AG04450 (cell line): Measurements from ENCODE around the gene ATXN2L. TPM values are rescaled to one million over a fixed set of nuclear protein-coding genes. Genes with fewer than 3 reads are reported as not detected.
A peak's percentile ranks its signal among the peaks of the same experiment; 100 is the strongest.

Source experiments
- CTCF ChIA-PET: fragments of 300-600, 350-600 bp; formaldehyde crosslinking; extraction: SDS; loops from one replicate; lab custom pipeline; 2022; ENCODE audit warnings: antibody characterized with exemption, inconsistent platforms; lab: Charles Lee
- POLR2A ChIA-PET: fragments of 350-600 bp; formaldehyde crosslinking; extraction: SDS; loops from one replicate; lab custom pipeline; 2021; ENCODE audit warnings: antibody characterized with exemption, inconsistent platforms; lab: Yijun Ruan, JAX
- DNase-seq: peaks from one replicate; pipeline ENCODE4 v3.0.0-alpha.2; 2011; ENCODE audit warnings: low read depth, low spot score
- H3K27ac ChIP-seq: one replicate; pipeline ENCODE4 v1.5.1; 2012; ENCODE audit warnings: low read depth, low read length, control low read depth
- H3K27me3 ChIP-seq: one replicate; pipeline ENCODE4 v1.6.0; 2012; ENCODE audit warnings: low read length; ENCODE audit not compliant: control insufficient read depth, insufficient read depth
- H3K4me3 ChIP-seq: 2 replicates; pipeline ENCODE4 v1.5.1; 2011; ENCODE audit warnings: mild to moderate bottlenecking, low read depth, low read length, control low read depth
- H3K9me3 ChIP-seq: 2 replicates; pipeline ENCODE4 v1.5.1; 2012; ENCODE audit warnings: low read length; ENCODE audit not compliant: control insufficient read depth, insufficient read depth
- polyA plus RNA-seq: library from polyadenylated mRNA; depleted of rRNA; stranded (reverse); fragments of >200 nt; gene quantifications from 2 replicates; pipeline ENCODE4 v1.2.3, GENCODE V29; 2011
- TF ChIP-seq, protein P1 (sequence below): IDR thresholded peaks from 2 replicates; pipeline ENCODE4 v1.5.1; 2011; ENCODE audit warnings: low read depth, low read length, control low read depth, inconsistent platforms

The ATXN2L gene
- polyA plus RNA-seq, 1 experiment = 19.7 TPM

DNA sequence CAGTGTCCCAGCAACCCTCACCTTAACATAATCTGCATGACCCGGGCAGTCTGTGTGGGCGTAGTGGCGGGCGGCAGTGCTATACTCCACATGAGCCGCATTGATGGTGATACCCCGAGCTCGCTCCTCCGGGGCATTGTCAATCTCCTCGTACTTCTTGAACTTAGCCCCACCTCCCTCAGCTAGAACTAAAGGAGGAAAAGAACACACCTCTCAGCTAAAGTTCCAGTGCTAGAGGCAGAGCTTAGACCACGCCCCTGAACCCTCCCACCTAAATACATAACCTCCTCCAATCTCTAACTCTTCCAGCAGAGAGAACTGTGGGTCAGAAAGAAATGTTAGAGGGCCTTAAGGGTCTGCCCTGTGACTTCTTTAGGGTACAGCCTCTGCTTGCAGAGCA lies 22.5 kb downstream of the ATXN2L start:
- ChIA-PET CTCF (interaction anchor here (1.0 to 2.2 kb wide), 4 partner anchors 12 to 100 kb away, joined by 3 to 9 read pairs (median 4); no protein-coding TSS in a partner anchor), POLR2A (interaction anchor here (0.9 to 3.5 kb wide), 4 partner anchors 8 to 23 kb away, joined by 3 to 29 read pairs (median 6); partner anchors contain the start of genes ATXN2L and SH2B1)
- TF ChIP-seq, protein P1, sequence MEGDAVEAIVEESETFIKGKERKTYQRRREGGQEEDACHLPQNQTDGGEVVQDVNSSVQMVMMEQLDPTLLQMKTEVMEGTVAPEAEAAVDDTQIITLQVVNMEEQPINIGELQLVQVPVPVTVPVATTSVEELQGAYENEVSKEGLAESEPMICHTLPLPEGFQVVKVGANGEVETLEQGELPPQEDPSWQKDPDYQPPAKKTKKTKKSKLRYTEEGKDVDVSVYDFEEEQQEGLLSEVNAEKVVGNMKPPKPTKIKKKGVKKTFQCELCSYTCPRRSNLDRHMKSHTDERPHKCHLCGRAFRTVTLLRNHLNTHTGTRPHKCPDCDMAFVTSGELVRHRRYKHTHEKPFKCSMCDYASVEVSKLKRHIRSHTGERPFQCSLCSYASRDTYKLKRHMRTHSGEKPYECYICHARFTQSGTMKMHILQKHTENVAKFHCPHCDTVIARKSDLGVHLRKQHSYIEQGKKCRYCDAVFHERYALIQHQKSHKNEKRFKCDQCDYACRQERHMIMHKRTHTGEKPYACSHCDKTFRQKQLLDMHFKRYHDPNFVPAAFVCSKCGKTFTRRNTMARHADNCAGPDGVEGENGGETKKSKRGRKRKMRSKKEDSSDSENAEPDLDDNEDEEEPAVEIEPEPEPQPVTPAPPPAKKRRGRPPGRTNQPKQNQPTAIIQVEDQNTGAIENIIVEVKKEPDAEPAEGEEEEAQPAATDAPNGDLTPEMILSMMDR = no peak
- H3K27ac ChIP-seq = no peak overlapping the region
- H3K27me3 ChIP-seq = no peaks in the 10 kb centered on the region
- H3K9me3 ChIP-seq = peaks cover 3% of the 10 kb centered on the region; the same call in 1 of the 2 replicates
- no peak for DNase-seq
- H3K4me3 ChIP-seq = peak overlapping the region; percentile 99

DNA sequence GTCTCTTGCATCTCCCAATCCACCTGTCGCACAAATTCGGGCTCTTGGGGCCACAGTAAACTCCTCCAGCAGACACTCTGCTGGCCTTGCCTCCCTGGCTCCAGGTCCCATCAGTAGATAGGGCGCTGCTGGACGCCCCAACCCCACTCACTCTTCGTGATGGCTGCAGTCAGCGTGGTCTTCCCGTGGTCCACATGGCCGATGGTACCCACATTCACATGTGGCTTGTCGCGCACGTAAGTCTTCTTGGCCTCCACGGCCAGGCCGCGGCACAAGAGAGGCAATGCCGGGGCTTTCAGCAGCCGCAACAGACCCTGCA lies 22.9 kb downstream of the ATXN2L start:
- Histone ChIP-seq H3K27ac (no peak overlapping the region), H3K27me3 (no peaks in the 10 kb centered on the region), H3K4me3 (peak overlapping the region; percentile 99), H3K9me3 (peaks cover 3% of the 10 kb centered on the region; the same call in 1 of the 2 replicates)
- TF ChIP-seq, protein P1 = no peak
- CTCF ChIA-PET = interaction anchor here (1.2 to 2.2 kb wide), 3 partner anchors 11 to 19 kb away, joined by 3 to 9 read pairs (median 3); no protein-coding TSS in a partner anchor
- DNase-seq = no peak
- POLR2A ChIA-PET = interaction anchor here (0.9 to 3.5 kb wide), 4 partner anchors 8 to 23 kb away, joined by 3 to 29 read pairs (median 6); partner anchors contain the start of genes ATXN2L and SH2B1

DNA sequence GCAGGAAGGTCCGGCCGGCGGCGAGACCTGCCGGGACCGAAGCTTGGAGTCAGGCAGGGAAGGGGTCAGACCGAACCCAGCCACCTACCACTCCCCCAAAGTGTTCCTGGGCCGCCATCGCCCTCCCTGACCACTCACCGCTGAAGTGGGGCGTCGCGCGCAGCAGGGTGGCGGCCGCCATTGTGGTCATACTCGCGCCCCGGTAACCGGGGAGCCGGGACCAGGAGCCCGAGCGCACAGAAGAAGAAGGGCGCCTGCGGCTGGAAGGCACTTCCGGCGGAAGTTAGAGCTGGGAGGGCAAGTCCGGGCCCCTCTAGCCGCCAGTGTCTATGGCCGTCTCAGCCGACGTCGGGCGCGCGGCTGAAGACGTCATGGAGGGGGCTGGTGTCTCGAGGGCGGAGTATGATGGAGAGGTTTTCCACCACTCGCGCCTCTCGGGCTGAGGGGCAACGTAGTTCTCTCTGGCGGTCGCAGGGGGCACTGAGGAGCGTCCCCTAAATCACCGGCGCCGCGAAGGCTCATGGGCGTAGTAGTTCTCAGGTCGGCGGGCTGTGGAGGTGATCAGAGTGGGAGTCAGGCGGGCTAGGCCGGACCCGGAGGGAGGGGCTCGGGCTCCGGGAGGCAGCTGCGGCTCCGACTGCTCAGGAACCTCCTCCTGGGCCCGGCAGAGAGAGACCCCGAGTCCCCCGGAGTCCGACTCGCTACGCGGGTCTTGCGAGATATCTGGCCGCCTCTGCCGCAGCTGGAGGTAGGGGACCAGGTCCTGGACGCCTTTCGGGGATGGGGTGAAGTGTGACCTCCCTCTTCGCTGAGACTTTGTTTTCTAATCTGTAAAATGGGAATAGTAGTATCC lies 23.5 kb downstream of the ATXN2L start, which contains the start of gene TUFM:
Gene TUFM, minus strand, starts transcription at position 269 of the 853 bp plus-strand sequence. Its CDS starts 79 bp downstream, at position 190.
- TF ChIP-seq, protein P1 = peak; percentile 65
- Histone ChIP-seq H3K4me3 (peak within 1 kb of the TSS; percentile 99), H3K27me3 (no peaks in the 10 kb centered on the region), H3K27ac (peak within 1 kb of the TSS; percentile 65), H3K9me3 (peaks cover 3% of the 10 kb centered on the region; the same call in 1 of the 2 replicates)
- ChIA-PET POLR2A (interaction anchor here (0.5 to 3.5 kb wide), 9 partner anchors 9 to 1195 kb away, joined by 3 to 29 read pairs (median 3); partner anchors contain the start of genes ATXN2L and SH2B1), CTCF (interaction anchor here (0.9 to 2.3 kb wide), 5 partner anchors 11 to 101 kb away, joined by 3 to 18 read pairs (median 3); partner anchors contain the start of gene SH2B1)
- peak; percentile 97 for DNase-seq

DNA sequence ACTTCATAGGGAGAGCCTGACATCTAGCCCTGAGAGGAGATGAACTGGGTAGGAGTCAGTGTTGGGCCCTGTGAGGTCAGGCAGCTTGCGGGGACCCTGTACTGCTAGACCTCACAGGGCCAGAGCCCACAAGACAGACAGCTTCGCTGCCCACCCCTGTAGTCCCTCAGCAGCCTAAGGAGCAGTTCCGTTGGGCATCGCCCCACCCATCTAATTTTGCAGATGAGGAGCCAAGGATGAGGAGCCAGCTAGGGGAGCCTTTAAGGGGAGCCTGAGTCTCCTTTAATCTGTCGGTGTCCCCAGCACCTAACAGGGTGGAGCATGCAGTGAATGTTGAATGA lies 24.1 kb downstream of the ATXN2L start:
- Histone ChIP-seq H3K9me3 (peaks cover 3% of the 10 kb centered on the region; the same call in 1 of the 2 replicates), H3K27ac (peak overlapping the region; percentile 65), H3K4me3 (peak overlapping the region; percentile 85), H3K27me3 (no peaks in the 10 kb centered on the region)
- POLR2A ChIA-PET = interaction anchor here (0.5 to 3.5 kb wide), 6 partner anchors 10 to 814 kb away, joined by 3 to 29 read pairs (median 5); partner anchors contain the start of genes ATXN2L and SH2B1
- TF ChIP-seq, protein P1 = no peak
- no peak for DNase-seq
- CTCF ChIA-PET = interaction anchor here (0.9 to 2.3 kb wide), 4 partner anchors 10 to 101 kb away, joined by 3 to 18 read pairs (median 6); partner anchors contain the start of gene SH2B1
